Fibroblast of skin of abdomen (primary cell): ENCODE data around the gene SPATA20. TPM values are rescaled to one million over a fixed set of nuclear protein-coding genes. Genes with fewer than 3 reads are reported as not detected.

ENCODE experiments used
- DNase-seq: peaks from one replicate; pipeline ENCODE4 v3.0.0-alpha.2; 2013
- polyA plus RNA-seq, 2 experiments: library from polyadenylated mRNA; unstranded; fragments of 120-200 nt; gene quantifications; one replicate each; pipeline ENCODE4 v1.2.1, GENCODE V29; 2013; ENCODE audit not compliant: insufficient read length in 2 of 2

Gene SPATA20
- 36.0 TPM for polyA plus RNA-seq (2013, experiment 1 of 2; ENCODE audit: insufficient read length)
- polyA plus RNA-seq (2013, experiment 2 of 2; ENCODE audit: insufficient read length): 36.9 TPM

DNA sequence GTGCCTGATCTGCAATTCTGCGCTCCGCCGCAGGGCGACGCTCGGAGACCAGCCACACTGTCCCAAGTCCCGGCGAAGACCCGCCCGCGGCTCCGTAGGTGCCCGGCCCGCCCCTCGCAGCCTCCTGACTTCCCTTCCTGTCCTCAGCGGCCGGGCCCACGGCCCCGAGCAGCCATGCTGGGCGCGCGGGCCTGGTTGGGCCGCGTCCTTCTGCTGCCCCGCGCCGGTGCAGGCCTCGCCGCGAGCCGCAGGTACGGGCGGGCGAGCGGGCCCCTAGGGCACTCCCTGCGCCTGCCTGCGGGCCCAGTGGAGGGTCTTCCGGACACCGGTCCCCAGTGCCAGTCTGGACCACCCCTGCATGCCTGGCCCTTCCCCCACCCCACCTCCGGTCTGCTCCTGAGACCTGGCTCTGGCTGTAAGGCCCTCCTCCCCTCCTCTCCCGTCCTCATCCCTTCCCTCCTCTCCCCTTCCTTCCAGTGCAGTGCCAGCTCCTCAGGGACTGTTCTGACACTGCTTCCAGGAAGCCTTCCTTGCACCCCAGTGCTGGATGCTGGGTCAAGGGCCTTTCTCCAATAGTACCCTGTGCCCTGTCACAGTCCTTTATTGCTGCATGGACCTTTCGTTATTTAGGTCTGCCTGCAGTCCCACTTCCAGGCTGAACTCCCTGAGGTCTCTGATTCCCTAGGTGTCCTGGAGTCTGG, at the start of gene SPATA20:
TSS of gene SPATA20 (plus strand) at position 140 of the 701 bp plus-strand sequence. CDS start at position 175, 35 bp downstream.
- peak; percentile 88 for DNase-seq

DNA sequence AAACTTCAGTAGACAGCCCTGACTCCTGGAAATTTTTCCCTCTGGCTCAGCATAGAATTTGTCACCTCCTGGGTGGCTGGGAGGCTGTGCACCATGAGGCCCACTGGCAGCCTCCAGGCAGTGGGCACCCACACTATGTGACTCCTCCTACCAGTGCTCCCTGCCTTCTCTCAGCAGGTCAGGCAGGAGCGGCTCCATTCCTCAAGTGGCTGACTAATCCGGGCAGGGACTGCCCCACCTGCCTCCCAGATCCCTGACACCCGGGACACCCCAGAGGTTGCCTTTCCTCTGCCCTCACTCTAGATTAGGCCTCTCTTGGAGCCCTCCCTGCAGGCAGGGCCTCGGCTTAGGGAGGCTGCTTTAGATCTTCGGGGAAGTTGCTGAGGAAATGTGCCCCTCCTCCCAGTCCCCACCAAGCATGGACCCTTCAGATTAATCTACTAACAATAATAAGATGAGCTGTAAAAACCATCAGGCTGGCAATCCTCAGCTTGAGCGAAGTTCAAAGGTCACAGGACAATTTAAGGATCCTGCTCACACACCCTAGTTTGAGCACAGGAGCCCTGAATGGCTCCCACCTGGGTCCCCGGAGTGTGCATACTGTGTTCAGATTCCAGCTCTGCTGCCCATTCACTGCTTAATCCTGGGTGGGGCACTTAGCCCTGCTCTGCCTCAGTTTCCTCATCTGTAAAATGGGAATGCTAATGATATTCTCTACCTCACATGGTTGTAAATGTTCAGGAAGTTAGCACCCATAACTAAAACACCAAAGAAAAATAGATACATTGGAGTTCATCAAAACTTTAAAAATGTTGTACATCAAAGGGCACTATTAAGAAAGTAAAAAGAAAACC, 48.7 kb upstream of the SPATA20 start:
- no peak for DNase-seq

DNA sequence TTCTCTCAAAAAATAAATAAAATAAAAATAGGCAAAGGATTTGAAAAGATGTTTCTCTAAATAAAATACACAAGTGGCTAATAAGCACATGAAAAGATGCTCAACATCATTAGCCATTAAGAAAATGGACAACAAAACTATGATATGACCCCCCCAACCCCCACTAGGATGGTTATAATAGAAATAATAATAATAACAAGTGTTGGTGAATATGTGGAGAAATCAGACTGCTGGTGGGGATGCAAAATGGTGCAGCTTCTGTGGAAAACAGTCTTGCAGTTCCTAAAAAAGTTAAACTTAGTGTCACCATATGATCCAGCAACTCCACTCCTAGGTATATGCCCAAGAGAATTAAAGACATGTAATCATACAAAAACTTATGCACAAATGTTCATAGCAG, 47.7 kb upstream of the SPATA20 start:
- no peak for DNase-seq

DNA sequence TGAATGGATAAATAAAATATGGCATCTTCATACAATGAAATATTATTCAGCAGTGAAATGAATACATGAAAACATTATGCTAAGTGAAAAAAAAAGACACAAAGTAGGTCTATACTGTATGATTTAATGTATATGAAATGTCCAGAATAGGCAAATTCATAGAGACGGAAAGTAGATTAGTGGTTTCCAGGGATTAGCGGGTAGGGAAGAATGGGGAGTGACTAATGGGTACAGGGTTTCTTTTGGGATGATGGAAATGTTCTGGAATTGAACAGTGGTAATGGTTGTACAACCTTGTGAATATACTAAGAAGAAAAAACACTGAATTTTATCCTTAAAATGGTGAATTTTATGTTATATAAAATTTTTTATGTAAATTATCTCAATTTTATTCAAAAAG, 47.3 kb upstream of the SPATA20 start:
- DNase-seq: peak; percentile 68

DNA sequence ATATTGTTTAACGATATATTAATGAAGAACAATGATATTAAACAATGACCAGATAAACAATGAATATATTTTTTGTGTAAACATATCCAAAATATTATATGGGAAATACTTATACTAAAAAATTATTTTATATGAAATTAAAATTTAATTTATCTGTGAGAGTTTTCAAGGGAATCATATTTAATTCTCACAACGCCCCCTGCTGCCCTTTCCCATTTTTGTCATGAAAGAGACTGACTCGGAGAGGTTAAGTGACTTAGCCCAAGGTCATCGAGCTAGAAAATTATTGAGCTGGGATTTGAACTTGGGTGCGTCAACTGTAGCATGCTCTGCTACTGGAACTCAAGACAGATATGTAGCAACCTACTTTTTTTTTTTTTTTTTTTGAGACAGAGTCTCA, 45.9 kb upstream of the SPATA20 start:
- DNase-seq: no peak

DNA sequence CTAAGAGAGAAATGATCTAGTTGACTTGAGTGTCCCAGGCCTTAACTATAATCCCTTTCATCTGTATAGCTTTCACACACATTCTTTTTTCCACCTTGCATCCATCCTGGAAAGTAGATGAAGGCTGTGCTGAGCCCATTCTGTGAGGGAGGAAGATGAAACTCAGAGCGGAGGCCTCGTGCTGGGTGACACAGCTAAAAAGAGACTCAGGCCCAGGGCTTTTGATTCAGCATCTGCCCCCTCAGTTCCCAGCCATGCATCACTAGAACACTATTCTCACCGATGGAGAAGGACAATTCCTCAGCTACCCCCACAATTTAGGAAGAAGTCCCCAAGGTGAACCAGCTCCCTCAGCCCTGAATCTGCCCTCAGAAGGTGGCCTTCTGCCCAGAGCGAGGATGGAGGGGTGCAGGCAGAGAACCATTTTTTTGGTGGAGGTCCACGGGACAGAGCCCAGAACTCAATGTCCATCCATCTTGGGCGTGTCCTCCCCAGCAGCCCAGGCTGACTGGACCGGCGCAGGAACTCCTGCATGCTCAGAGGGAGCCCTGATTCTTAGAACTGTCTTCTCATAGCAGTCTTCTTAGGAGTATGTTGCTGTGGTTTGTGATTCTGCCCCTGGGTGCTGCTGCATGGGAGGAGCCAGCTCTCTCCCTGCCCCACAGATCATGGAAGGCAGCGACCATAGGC, 44.5 kb upstream of the SPATA20 start:
- no peak for DNase-seq

DNA sequence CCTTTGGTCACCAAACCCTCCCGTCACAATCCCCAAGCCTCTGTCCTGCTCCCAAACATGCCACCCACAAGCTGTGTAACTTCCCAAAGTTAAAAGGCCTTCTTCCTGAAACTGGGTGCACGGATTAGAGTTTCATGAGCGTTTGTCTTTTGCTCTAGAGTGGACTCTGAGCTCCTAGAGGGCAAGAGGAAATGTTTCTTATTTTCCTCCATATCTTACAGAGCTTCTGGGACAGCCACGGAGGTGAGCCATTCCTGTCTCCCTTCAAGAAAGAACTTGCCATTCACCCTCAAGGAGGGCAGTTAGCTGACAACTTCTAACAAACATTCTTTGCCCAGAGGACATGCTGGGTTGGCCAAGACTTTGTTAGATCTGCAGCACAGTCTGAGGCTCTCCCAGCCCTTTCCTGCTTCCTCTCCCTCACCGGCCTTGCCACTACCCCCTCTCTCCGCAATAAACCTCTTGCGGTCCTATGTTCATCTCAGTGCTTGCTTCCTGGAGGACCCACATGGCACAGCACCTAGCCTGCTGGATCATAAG, 41.3 kb upstream of the SPATA20 start:
- no peak for DNase-seq

DNA sequence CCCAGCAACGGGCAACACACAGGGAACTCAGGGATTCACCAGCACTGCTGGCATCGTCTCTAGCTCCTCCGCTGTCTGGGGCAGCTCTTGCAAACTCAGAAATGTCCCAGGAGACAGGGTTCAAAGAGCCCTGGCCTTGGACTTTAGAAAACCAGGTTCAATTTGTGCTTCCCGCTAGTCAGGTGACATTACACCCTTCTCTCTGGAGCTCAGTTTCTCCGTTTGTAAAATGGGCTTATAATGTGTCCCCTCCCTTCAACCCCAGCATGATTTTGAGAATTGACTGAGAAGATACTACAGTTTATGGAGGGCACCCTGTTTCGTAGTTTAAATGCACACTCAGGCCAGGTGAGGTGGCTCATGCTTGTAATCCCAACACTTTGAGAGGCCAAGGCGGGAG, 40.7 kb upstream of the SPATA20 start:
- no peak for DNase-seq

DNA sequence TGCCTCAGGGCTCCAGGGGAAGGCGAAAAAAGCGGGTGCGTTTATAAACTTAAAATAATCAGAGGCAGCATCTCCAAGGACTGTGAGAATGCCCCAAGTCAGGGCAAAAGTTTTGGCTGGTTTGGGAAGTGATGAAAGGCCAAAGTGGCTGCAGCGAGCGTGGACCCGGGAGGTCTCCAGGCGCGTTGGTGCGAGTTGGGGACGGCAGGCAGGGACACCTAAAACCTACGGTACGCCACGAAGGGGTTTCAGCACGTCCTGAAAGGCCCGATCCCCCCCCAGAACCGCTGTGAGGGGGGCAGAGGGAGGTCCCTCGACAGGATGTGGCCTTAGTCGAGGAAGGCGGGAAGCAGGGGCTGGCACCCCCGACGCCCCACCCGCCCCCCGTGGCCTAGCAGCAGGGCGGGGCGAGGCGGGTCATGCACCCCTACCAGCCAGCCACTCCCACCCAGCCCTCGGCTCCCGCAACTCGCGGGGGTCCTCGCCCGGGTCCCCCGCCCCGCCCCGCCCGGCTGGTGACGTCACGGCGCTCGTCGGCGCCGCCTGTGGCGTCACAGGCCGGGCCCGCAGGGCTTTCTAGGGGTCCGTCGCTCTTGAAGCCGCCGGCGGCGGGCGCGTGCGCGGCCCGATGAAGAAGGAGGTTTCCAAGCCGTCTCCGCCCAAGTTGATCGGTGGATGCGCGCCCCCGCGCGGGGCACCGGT, 39.0 kb upstream of the SPATA20 start, which contains the start of gene MYCBPAP:
TSS of gene MYCBPAP (plus strand) at position 569 of the 702 bp plus-strand sequence. CDS start 236 bp downstream, outside the sequence.
- DNase-seq: peak; percentile 84

DNA sequence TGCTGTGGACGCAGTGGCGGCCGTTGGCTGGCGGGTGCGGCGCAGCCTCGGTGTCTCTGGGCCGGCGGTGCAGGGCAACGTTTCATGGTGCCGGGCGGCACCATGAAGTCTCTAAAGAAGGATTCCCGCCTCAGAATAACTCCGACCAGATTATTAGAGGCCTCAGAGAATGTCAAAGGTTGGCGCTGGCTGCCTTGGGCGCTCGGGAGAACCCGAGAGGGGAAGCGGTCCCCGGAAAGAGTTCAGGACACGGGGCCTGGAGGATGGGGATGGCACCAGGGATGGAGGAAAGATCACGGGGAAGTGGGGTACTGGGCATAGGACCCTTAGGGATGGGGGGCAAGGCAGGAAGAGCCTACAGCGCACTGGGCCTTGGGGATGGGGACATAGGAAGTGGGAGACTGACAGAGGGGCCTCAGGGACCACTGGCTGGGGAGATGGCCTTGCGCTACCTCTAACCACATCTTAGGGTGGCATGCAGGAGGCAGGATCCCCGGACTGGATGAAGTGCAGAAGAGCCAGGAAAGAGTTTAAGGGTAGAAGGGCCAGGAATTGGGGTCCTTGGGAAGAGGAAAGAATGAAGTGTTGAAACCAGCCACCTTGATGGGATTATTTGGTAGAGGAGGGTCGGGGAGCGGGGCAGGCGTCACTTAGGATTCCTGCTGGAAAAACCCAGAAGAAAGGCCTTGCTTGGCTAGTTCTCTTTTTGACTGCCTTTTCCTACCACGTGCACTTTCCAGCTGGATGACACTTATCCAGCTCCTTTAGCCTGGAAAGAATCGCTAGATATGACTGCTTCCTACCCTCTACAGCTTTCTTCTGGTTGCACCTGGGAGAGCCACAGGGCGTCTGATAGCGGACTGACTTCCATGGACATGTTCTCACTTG, 38.2 kb upstream of the SPATA20 start:
- DNase-seq: no peak

DNA sequence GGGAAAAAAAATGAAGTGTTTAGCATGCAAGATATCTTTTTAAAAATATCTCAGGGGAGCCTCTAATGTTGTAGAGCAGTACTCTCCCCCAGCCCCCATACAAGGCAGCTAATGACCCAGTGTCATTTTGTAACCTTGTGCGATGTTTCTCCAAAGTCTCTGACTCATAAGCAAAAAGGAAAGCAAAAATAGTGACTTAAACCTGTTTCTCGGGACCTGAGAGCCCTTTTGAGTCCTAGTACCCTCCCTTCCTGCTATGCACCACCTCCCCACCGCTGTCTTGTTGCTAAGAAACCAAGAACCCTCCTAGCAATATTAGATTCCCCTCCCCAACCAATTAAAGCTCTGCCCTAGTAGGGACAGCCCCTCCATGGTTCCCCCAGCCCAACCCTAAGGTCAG, 35.9 kb upstream of the SPATA20 start:
- DNase-seq: no peak

DNA sequence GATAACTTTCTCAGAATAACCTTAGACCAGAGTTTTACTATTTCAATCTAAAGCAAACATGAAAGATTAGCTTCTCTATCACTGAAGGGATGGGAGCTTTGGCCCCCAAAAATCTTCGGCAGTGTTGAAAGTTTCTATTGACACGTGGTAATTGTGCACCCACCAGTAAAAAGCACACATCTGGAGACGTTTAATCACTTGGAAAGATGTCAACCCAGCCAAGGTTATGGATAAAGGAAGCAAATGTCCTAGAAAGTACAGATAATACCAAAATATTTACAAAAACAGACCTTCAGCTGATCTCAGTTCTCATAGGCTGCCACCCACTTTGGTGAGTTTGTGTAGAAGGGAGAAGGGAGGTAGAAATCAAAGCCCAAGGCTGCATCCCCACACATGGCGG, 33.5 kb upstream of the SPATA20 start:
- no peak for DNase-seq

DNA sequence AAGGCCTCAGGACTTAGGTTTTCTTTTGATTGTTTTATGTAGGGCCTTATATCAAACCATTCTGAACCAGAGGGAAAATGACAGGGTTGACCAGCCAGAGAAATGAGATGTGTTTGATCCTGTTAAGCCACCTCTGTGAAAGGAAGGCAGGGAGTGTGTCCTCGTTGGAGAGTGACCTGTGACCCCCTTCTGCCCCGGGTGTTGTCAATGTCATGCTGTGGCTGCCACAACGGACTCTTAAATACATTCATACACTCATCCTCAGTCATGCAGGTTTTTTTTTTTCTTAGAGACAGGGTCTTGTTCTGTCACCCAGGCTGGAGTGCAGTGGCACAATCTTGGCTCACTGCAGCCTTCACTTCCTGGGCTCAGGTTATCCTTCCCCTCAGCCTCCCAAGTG, 32.6 kb upstream of the SPATA20 start:
- DNase-seq: no peak

DNA sequence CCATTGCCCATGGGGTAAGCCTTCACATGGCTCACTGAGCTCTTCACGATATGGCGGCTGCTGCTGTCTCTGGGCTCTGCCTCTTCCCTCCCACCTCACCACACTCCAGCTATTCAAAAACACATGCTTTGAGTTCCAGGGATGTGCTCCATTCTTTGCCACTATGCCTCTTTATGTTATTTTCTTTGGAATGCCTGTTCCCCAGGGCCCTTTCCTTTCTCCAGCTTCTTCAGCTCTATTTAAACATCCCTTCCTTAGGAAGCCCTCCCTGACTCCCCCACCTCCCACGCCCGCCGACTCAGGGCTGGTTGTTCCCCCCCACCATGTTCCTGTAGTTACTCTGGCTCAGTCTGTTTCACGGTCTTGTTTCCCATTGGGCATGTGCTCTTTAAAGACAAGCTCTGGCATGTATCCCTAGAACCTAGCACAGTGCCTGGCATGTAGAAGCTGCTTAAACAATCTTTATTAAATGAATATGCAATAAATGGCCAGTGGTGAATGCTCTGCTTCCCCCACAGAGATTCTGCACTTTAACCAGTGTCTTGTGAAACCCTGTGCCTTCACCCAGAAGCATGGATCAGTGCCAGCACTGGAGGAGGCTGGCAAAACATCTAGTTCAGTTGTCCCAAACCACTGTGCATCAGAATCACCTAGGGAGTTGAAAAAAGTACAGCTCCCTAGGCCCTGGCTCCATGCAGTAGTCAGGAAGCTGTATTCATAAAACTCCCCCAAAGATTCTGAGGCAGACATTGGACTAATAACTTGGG, 31.9 kb upstream of the SPATA20 start:
- peak; percentile 48 for DNase-seq

DNA sequence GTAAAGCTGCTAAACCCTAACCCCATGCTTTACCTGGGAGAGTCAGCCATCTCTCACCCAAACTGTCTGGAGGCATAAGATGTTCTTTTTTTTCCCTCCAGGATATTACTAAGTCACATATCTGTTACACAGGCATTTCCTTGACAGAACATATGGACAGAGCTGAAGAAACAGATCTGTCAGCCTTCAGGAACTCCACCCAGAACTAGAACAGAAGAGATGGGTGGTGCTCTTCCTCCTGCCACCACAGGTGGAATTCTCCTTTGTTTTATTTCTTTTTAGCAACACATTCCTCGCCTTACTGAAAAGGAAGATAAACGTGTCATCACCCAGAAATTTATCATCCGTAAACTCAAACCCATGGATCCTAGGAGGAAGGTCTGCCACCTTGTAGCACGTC, 30.0 kb upstream of the SPATA20 start:
- DNase-seq: no peak

DNA sequence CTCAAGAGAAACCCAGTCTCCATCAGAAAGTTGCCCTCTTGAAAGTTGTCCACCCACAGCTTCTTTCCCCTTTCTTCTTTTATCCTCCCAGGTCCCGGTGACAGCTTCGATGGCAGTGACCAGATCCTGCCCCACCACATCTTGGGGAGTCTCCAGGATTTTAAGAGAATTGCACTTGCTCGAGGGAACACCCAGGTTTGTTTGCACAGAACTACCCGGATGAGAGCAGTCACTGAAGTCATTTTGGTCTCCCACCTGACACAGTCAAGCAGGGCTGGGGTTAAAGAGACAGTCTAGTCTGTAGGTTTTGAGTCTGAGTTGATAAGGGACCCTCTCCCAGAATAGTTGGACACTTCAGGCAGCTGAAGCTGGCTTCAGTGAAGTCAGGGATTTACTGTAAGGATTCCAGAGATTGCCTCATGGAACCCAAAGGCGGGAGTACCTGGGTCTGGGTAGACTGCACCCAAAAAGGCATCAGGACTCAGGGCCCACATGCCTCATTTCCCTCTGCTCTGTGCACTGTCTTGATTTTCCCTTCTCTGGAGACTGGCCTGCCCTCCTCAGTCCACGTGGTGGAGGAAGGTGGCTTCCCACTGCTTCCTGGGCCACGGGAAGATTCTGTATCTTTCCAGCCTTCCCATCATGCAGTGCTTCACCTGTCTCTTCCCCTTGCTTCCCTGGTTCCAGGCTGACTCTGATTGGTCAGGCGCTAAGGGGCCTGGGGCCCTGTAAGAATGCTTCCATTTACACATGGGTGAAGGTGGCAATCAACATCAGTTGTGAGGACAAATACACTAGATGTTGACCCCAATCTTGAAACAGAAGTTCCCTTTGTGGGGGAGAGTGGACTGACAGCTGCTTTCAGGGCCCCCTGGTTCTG, 29.2 kb upstream of the SPATA20 start:
- no peak for DNase-seq

DNA sequence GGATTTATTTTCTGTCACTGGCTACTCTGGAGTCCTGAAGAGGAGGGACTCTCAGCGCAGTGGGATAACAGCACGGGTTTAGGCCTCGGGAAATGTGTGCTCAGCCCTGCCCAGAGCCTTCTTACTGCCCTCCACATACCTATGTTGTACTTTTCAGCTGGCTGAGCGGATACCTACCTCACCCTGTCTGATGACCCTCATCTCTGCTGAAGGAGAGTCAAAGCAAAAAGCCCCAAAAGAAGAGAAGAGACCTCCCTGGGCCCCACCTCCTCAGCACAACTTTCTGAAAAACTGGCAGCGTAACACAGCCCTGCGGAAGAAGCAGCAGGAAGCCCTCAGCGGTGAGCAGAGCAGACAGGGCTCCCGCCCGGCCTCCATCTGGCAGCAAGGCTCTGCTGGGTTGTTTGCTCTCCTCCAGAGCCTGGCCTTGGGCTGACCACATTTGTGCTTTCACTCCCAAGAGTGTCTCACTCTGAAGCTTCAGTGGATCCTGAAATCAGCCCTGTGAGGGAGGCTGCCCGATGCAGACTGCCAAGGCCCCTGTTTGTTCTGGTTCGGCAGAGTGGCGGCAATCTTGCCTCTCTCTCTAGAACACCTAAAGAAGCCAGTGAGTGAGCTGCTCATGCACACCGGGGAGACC, 28.5 kb upstream of the SPATA20 start:
- no peak for DNase-seq

DNA sequence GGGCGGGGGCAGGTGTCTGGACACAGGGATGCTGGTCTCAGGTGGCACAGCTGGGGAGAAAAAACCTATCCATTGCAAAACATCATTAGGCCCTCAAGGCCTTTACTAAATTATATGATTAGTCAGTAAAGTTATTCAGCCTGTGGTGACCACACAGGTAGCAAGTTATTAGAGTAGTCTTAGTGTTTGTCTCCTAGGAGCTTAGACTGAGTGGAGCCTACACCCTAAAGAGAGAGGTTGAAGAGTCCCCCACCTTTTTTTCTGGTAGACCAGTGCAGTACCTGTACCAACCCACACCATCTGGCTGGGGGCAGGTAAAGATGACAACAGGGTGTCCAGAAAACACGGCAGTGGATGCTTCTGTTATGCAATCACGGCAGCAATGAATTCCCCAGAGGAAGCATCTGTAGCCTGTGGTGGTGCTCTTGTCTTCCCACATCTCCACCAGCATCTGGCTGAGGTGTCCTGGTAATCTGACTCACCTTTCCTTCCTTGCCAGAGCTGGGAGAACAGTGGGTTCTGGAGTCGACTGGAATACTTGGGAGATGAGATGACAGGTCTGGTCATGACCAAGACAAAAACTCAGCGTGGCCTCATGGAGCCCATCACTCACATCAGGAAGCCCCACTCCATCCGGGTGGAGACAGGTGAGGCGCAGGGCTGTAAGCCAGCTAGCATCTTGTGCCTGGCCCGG, 27.7 kb upstream of the SPATA20 start:
- DNase-seq: no peak
